MM.1S (cell line): ENCODE data around the gene SAA4.

ENCODE experiments used
- DNase-seq: peaks from one replicate; pipeline ENCODE4 v3.0.0-alpha.2; 2015
- H2AFZ ChIP-seq: fragments of 300-600 bp; sonication (generic); 2 replicates; pipeline ENCODE4 v1.6.0; 2016; ENCODE audit warnings: antibody characterized with exemption, low read length
- H3F3A ChIP-seq: fragments of 300-600 bp; sonication (generic); 2 replicates; pipeline ENCODE4 v1.6.1; 2016; ENCODE audit warnings: mild to moderate bottlenecking, antibody characterized with exemption, low read length, moderate library complexity, mixed read lengths; ENCODE audit not compliant: insufficient read depth
- H3K27ac ChIP-seq: fragments of 300-600 bp; sonication (generic); 2 replicates; pipeline ENCODE4 v1.5.1; 2016; ENCODE audit warnings: mild to moderate bottlenecking, low read length
- H3K27me3 ChIP-seq: fragments of 300-600 bp; sonication (generic); replicated peaks from 2 replicates; pipeline ENCODE4 v1.6.0; 2016; ENCODE audit warnings: low read length; ENCODE audit not compliant: insufficient read depth
- H3K36me3 ChIP-seq: fragments of 300-600 bp; sonication (generic); replicated peaks from 2 replicates; pipeline ENCODE4 v1.6.1; 2016; ENCODE audit warnings: mild to moderate bottlenecking, low read length, mixed read lengths; ENCODE audit not compliant: insufficient read depth
- H3K4me1 ChIP-seq: fragments of 300-600 bp; sonication (generic); 2 replicates; pipeline ENCODE4 v1.6.1; 2016; ENCODE audit warnings: low read length, mixed read lengths
- H3K4me2 ChIP-seq: fragments of 300-600 bp; sonication (generic); 2 replicates; pipeline ENCODE4 v1.6.0; 2016; ENCODE audit warnings: low read depth, low read length
- H3K4me3 ChIP-seq: fragments of 300-600 bp; sonication (generic); 2 replicates; pipeline ENCODE4 v1.5.1; 2016; ENCODE audit warnings: low read length, mixed read lengths
- H3K79me2 ChIP-seq: fragments of 300-600 bp; sonication (generic); 2 replicates; pipeline ENCODE4 v1.6.1; 2016; ENCODE audit warnings: mixed run types, low read length, mixed read lengths
- H3K9ac ChIP-seq: fragments of 300-600 bp; sonication (generic); 2 replicates; pipeline ENCODE4 v1.6.1; 2016; ENCODE audit warnings: low read length, mixed read lengths
- H3K9me2 ChIP-seq: fragments of 300-600 bp; sonication (generic); replicated peaks from 2 replicates; pipeline ENCODE4 v1.6.1; 2016; ENCODE audit warnings: mild to moderate bottlenecking, low read length, mixed read lengths; ENCODE audit not compliant: insufficient read depth
- H3K9me3 ChIP-seq: fragments of 300-600 bp; sonication (generic); replicated peaks from 2 replicates; pipeline ENCODE4 v1.6.1; 2016; ENCODE audit warnings: mild to moderate bottlenecking, low read length, mixed read lengths; ENCODE audit not compliant: insufficient read depth
- H4K20me1 ChIP-seq: fragments of 300-600 bp; sonication (generic); 2 replicates; pipeline ENCODE4 v1.6.1; 2016; ENCODE audit warnings: mild to moderate bottlenecking, low read length, moderate library complexity, mixed read lengths; ENCODE audit not compliant: insufficient read depth
- EZH2 ChIP-seq: fragments of 300-600 bp; sonication (generic); optimal IDR thresholded peaks from 2 replicates; pipeline ENCODE3; 2017; ENCODE audit warnings: low read depth, mild to moderate bottlenecking, antibody characterized with exemption, low read length, mixed read lengths
- EZH2phosphoT487 ChIP-seq: fragments of 300-600 bp; sonication (generic); IDR thresholded peaks from 2 replicates; pipeline ENCODE4 v1.6.1; 2018; ENCODE audit warnings: antibody characterized with exemption, low read length
- TF ChIP-seq, protein P1 (sequence below): fragments of 300-600 bp; sonication (generic); IDR thresholded peaks from 2 replicates; pipeline ENCODE4 v1.5.1; 2016; ENCODE audit warnings: antibody characterized with exemption, low read length, mixed read lengths

SAA4 gene

DNA sequence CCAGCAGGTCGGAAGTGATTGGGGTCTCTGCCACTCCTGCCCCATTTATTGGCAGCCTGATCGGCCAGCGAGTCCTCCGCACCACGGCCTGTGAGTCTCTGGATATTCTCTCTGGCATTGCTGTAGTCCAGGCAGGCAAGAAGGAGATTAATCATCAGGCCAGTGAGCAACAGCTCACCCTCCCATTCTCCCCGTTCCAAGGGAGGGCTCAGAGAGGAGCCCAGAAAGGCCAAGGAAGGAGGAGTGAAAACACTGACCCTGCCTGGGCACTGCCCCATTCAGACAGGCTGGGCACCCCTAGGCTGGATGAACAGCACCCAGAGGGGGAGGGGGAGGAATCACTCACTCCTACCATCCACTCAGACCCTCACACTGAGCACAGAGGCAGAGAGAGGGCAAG lies 8.8 kb upstream of the SAA4 start:
- DNase-seq, result no peak

DNA sequence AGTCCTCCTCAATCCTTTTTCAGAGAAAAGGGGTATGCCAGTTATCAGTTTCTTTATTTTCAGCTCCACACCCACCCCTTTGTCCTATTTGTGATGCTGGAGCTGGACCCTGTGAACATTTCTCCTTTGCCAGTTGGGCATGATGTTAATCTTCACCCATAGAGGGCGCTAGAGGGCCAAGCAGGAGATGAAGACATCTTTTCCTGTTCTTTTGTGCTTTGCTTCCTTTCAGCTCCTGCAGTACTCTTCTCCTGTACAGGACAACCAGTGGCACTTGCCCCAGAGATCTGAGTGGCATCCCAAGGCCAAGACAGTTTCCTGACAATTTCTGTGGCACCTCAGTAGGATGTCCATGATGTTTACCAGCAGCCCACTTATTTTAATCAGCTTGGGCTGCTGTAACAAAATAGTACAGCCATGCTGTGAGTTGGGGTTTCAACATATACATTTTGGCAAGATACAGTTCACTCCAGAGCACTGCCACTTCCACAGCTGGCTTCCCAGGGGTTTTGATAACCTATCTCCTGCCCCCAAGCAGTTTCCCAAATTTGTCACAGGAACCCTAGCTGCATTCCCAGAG lies 7.3 kb upstream of the SAA4 start:
- Histone ChIP-seq H3K36me3 (no peaks in the 10 kb centered on the region), H2AFZ (peak overlapping the region; percentile 44), H3K9ac (no peak overlapping the region), H3K4me3 (no peak overlapping the region), H4K20me1 (no peaks in the 10 kb centered on the region), H3K9me3 (no peaks in the 10 kb centered on the region), H3K9me2 (no peaks in the 10 kb centered on the region), H3F3A (peaks cover 5% of the 10 kb centered on the region; the same call in 1 of the 2 replicates), H3K79me2 (no peaks in the 10 kb centered on the region), H3K4me1 (peaks cover 4% of the 10 kb centered on the region; the same call in 1 of the 2 replicates), H3K27me3 (no peaks in the 10 kb centered on the region), H3K4me2 (no peak overlapping the region), H3K27ac (no peak overlapping the region)
- peak; percentile 68 for DNase-seq
- TF ChIP-seq, protein P1, sequence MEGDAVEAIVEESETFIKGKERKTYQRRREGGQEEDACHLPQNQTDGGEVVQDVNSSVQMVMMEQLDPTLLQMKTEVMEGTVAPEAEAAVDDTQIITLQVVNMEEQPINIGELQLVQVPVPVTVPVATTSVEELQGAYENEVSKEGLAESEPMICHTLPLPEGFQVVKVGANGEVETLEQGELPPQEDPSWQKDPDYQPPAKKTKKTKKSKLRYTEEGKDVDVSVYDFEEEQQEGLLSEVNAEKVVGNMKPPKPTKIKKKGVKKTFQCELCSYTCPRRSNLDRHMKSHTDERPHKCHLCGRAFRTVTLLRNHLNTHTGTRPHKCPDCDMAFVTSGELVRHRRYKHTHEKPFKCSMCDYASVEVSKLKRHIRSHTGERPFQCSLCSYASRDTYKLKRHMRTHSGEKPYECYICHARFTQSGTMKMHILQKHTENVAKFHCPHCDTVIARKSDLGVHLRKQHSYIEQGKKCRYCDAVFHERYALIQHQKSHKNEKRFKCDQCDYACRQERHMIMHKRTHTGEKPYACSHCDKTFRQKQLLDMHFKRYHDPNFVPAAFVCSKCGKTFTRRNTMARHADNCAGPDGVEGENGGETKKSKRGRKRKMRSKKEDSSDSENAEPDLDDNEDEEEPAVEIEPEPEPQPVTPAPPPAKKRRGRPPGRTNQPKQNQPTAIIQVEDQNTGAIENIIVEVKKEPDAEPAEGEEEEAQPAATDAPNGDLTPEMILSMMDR, result peak; percentile 88
- TF ChIP-seq EZH2, result no peak

More for the DNA sequence above, 8.8 kb upstream of the SAA4 start:
- Histone ChIP-seq H3K79me2 (no peaks in the 10 kb centered on the region), H3K4me1 (peaks cover 10% of the 10 kb centered on the region), H3K9me2 (no peaks in the 10 kb centered on the region), H3K4me3 (no peak overlapping the region), H4K20me1 (no peaks in the 10 kb centered on the region), H3F3A (peaks cover 5% of the 10 kb centered on the region; the same call in 1 of the 2 replicates), H3K36me3 (no peaks in the 10 kb centered on the region), H3K9ac (no peak overlapping the region), H2AFZ (no peak overlapping the region), H3K27me3 (no peaks in the 10 kb centered on the region), H3K27ac (no peak overlapping the region), H3K4me2 (no peak overlapping the region), H3K9me3 (no peaks in the 10 kb centered on the region)
- TF ChIP-seq, protein P1, result no peak
- TF ChIP-seq EZH2 (no peak), EZH2phosphoT487 (no peak)

DNA sequence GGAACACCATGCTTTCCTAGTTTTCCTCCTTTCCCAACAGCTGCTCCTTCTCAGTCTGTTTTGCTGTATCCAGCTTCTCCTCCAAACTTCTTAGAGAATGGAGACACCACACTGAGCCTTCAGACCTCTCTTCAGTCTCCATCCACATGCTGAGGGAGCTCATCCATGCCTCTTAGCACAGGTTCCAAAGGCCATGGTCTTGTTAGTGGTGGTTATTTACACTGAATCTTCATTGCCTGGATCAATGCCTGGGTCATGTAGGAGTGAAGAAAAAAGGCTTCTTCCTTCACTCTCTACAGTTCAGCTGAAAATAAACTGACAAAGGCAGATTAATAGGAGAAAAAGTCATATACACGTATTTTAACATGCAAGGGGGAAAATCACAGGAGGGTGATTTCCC lies 3.1 kb upstream of the SAA4 start:
- H3K36me3 ChIP-seq, result no peaks in the 10 kb centered on the region
- H3K27ac ChIP-seq, result no peak overlapping the region
- no peak overlapping the region for H3K4me2 ChIP-seq
- no peak for DNase-seq
- no peak overlapping the region for H3K4me3 ChIP-seq
- H3K9ac ChIP-seq, result no peak overlapping the region
- no peaks in the 10 kb centered on the region for H4K20me1 ChIP-seq
- H3F3A ChIP-seq, result no peaks in the 10 kb centered on the region
- H3K4me1 ChIP-seq, result peaks cover 4% of the 10 kb centered on the region; the same call in 1 of the 2 replicates
- H3K79me2 ChIP-seq, result no peaks in the 10 kb centered on the region
- TF ChIP-seq, protein P1, result no peak
- no peak for TF ChIP-seq EZH2phosphoT487
- TF ChIP-seq EZH2, result no peak
- H3K9me2 ChIP-seq, result no peaks in the 10 kb centered on the region
- no peak overlapping the region for H2AFZ ChIP-seq
- H3K9me3 ChIP-seq, result no peaks in the 10 kb centered on the region
- H3K27me3 ChIP-seq, result peaks cover 4% of the 10 kb centered on the region; the same call in 1 of the 2 replicates
